ENCODE results near the gene CD55. TPM values are rescaled to one million over a fixed set of nuclear protein-coding genes. Genes with fewer than 3 reads are reported as not detected.

CD55 gene
- total and polyA plus RNA-seq, 4 donors, result 160 to 293 (median 255) TPM

DNA sequence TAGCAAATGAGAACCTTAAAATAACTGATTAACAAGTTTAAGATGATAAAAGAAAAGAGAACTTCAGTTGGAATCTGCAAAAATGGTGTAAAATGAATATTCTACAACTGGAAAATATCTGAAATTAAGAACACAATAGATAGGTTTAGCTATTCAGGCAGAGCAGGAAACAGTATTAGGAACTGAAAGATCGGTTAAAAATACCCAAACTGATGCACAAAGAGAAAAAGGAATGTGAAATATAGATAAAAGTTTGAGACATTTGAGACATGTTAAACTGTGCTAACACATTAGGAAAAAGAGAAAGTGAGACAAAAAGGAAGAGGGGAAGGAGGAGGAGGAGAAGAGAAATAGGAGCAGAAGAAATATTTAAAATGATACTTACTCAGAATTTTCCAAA lies 12.1 kb downstream of the CD55 start:
- Histone ChIP-seq H3K4me1 (ENCODE audit: control insufficient read depth in 5 of 5, insufficient read depth in 5 of 5, low read length in 5 of 5) (no peaks in the 10 kb centered on the region), H3K27me3 (ENCODE audit: control insufficient read depth in 3 of 3, insufficient read depth in 3 of 3, low read length in 2 of 3) (no peaks in the 10 kb centered on the region), H3K4me3 (no peak overlapping the region), H3K36me3 (ENCODE audit: control insufficient read depth in 4 of 4, insufficient read depth in 4 of 4, low read length in 4 of 4) (peaks cover 0 to 31% (median 7%) of the 10 kb centered on the region in 4 donors), H3K9me3 (ENCODE audit: control insufficient read depth in 4 of 4, insufficient read depth in 3 of 4, low read length in 3 of 4) (peaks cover 0 to 4% (median 0%) of the 10 kb centered on the region in 4 donors), H3K9ac (ENCODE audit: insufficient read depth in 1 of 2, low read length in 2 of 2) (no peak overlapping the region), H3K27ac (ENCODE audit: low read depth in 1 of 2, low read length in 1 of 2) (no peak overlapping the region)
- DNase-seq (no peak), ATAC-seq (ENCODE audit: insufficient read depth, low FRiP score) (no peak)
- 72 to 76% methylated on average over 1 of the region's 1 CpG for WGBS, 2 donors
- TF ChIP-seq, protein P1, sequence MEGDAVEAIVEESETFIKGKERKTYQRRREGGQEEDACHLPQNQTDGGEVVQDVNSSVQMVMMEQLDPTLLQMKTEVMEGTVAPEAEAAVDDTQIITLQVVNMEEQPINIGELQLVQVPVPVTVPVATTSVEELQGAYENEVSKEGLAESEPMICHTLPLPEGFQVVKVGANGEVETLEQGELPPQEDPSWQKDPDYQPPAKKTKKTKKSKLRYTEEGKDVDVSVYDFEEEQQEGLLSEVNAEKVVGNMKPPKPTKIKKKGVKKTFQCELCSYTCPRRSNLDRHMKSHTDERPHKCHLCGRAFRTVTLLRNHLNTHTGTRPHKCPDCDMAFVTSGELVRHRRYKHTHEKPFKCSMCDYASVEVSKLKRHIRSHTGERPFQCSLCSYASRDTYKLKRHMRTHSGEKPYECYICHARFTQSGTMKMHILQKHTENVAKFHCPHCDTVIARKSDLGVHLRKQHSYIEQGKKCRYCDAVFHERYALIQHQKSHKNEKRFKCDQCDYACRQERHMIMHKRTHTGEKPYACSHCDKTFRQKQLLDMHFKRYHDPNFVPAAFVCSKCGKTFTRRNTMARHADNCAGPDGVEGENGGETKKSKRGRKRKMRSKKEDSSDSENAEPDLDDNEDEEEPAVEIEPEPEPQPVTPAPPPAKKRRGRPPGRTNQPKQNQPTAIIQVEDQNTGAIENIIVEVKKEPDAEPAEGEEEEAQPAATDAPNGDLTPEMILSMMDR (IDR thresholded peaks at IDR 0.05; ENCODE audit: control extremely low read depth, extremely low read depth), result no peak

- ATAC-seq (ENCODE audit: insufficient read depth, low FRiP score) (no peak), DNase-seq (no peak)
- 97% methylated on average over 1 of the region's 1 CpG for WGBS, 2 donors
- Histone ChIP-seq H3K27me3 (ENCODE audit: control insufficient read depth in 3 of 3, insufficient read depth in 3 of 3, low read length in 2 of 3) (no peaks in the 10 kb centered on the region), H3K27ac (ENCODE audit: low read depth in 1 of 2, low read length in 1 of 2) (no peak overlapping the region), H3K4me1 (ENCODE audit: control insufficient read depth in 5 of 5, insufficient read depth in 5 of 5, low read length in 5 of 5) (no peaks in the 10 kb centered on the region), H3K9me3 (ENCODE audit: control insufficient read depth in 4 of 4, insufficient read depth in 3 of 4, low read length in 3 of 4) (peaks cover 0 to 4% (median 0%) of the 10 kb centered on the region in 4 donors), H3K4me3 (no peak overlapping the region), H3K9ac (ENCODE audit: insufficient read depth in 1 of 2, low read length in 2 of 2) (no peak overlapping the region), H3K36me3 (ENCODE audit: control insufficient read depth in 4 of 4, insufficient read depth in 4 of 4, low read length in 4 of 4) (peaks cover 0 to 24% (median 4%) of the 10 kb centered on the region in 4 donors)
- TF ChIP-seq, protein P1 (IDR thresholded peaks at IDR 0.05; ENCODE audit: control extremely low read depth, extremely low read depth), result no peak
These were observed 12.9 kb downstream of the CD55 start for GRCh38 chr1:207334337-207334736.

DNA sequence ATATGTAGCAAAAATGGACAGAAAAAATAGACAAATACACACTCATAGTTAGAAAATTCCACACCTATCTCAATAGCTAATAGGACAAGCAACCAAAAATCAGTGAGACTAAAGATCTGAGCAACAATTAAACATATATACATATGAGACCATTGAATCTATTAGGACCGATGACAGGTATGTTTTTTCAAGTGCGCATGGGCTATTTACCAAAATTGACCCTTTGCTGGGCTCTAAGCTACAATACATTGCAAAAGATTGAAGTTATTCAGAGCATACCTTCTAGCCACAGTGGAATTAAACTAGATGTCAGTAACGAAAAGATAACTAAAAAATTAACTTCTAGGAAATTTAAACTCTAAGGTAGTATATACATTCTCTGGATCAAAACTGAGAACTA lies 13.7 kb downstream of the CD55 start:
- WGBS, 2 donors, result 93 to 95% methylated on average over 3 of the region's 3 CpGs
- Histone ChIP-seq H3K9me3 (ENCODE audit: control insufficient read depth in 4 of 4, insufficient read depth in 3 of 4, low read length in 3 of 4) (peaks cover 0 to 4% (median 0%) of the 10 kb centered on the region in 4 donors), H3K36me3 (ENCODE audit: control insufficient read depth in 4 of 4, insufficient read depth in 4 of 4, low read length in 4 of 4) (peaks cover 0 to 23% (median 4%) of the 10 kb centered on the region in 4 donors), H3K27ac (ENCODE audit: low read depth in 1 of 2, low read length in 1 of 2) (no peak overlapping the region), H3K4me3 (no peak overlapping the region), H3K27me3 (ENCODE audit: control insufficient read depth in 3 of 3, insufficient read depth in 3 of 3, low read length in 2 of 3) (no peaks in the 10 kb centered on the region), H3K9ac (ENCODE audit: insufficient read depth in 1 of 2, low read length in 2 of 2) (no peak overlapping the region), H3K4me1 (ENCODE audit: control insufficient read depth in 5 of 5, insufficient read depth in 5 of 5, low read length in 5 of 5) (no peaks in the 10 kb centered on the region)
- ATAC-seq (ENCODE audit: insufficient read depth, low FRiP score) (no peak), DNase-seq (no peak)
- TF ChIP-seq, protein P1 (IDR thresholded peaks at IDR 0.05; ENCODE audit: control extremely low read depth, extremely low read depth), result no peak
